WTC11 (cell line): ENCODE results near the gene CST8.

Experiments used
- FOXJ3 ChIP-seq: sonication (generic); formaldehyde crosslinking; IDR thresholded peaks from 2 replicates; pipeline ENCODE4 v1.9.0; 2021; ENCODE audit warnings: missing genetic modification reagents, mild to moderate bottlenecking, borderline replicate concordance
- MXD4 ChIP-seq: fragments of 250-450 bp; sonication (Bioruptor Pico); IDR thresholded peaks from 2 replicates; pipeline ENCODE4 v1.8.0; 2021; ENCODE audit warnings: mild to moderate bottlenecking, moderate library complexity, borderline replicate concordance
- PRRX2 ChIP-seq: fragments of 250-450 bp; sonication (Bioruptor Pico); IDR thresholded peaks from 2 replicates; pipeline ENCODE4 v1.8.0; 2021; ENCODE audit warnings: mild to moderate bottlenecking
- RORB ChIP-seq: fragments of 250-450 bp; sonication (Bioruptor Pico); IDR thresholded peaks from 2 replicates; pipeline ENCODE4 v1.9.0; 2021; ENCODE audit warnings: mild to moderate bottlenecking
- TEAD4 ChIP-seq: sonication (generic); formaldehyde crosslinking; IDR thresholded peaks from 2 replicates; pipeline ENCODE4 v1.8.0; 2022; ENCODE audit warnings: mild to moderate bottlenecking, missing genetic modification reagents
- TP53 ChIP-seq: sonication (generic); formaldehyde crosslinking; IDR thresholded peaks from 2 replicates; pipeline ENCODE4 v1.8.1; 2023; ENCODE audit warnings: mild to moderate bottlenecking, missing genetic modification reagents
- ZBTB21 ChIP-seq: sonication (generic); formaldehyde crosslinking; IDR thresholded peaks from 2 replicates; pipeline ENCODE4 v1.8.1; 2023; ENCODE audit warnings: mild to moderate bottlenecking, missing genetic modification reagents, borderline replicate concordance
- TF ChIP-seq, protein P1 (sequence below): sonication (generic); formaldehyde crosslinking; IDR thresholded peaks from 2 replicates; pipeline ENCODE4 v1.8.1; 2023; ENCODE audit warnings: mild to moderate bottlenecking, missing genetic modification reagents, moderate library complexity
- TF ChIP-seq, protein P2 (sequence below): fragments of 200-600 bp; IDR thresholded peaks from 2 replicates; pipeline ENCODE4 v1.8.0; 2022; ENCODE audit warnings: antibody characterized with exemption
- TF ChIP-seq, protein P3 (sequence below): sonication (generic); formaldehyde crosslinking; IDR thresholded peaks from 2 replicates; pipeline ENCODE4 v1.8.0; 2022; ENCODE audit warnings: mild to moderate bottlenecking, missing genetic modification reagents
- TF ChIP-seq, protein P4 (sequence below): sonication (generic); formaldehyde crosslinking; IDR thresholded peaks from 2 replicates; pipeline ENCODE4 v1.8.1; 2022; ENCODE audit warnings: mild to moderate bottlenecking, missing genetic modification reagents, moderate library complexity, borderline replicate concordance
- TF ChIP-seq, protein P5 (sequence below): sonication (generic); formaldehyde crosslinking; IDR thresholded peaks from 2 replicates; pipeline ENCODE4 v1.8.1; 2022; ENCODE audit warnings: low read depth, mild to moderate bottlenecking, moderate library complexity, missing genetic modification reagents, borderline replicate concordance
- TF ChIP-seq, protein P6 (sequence below): sonication (generic); formaldehyde crosslinking; IDR thresholded peaks from 2 replicates; pipeline ENCODE4 v1.8.0; 2022; ENCODE audit warnings: missing genetic modification reagents
- TF ChIP-seq, protein P7 (sequence below): sonication (generic); formaldehyde crosslinking; conservative IDR thresholded peaks from 2 replicates; pipeline ENCODE4 v1.8.1; 2022; ENCODE audit warnings: mild to moderate bottlenecking, missing genetic modification reagents

DNA sequence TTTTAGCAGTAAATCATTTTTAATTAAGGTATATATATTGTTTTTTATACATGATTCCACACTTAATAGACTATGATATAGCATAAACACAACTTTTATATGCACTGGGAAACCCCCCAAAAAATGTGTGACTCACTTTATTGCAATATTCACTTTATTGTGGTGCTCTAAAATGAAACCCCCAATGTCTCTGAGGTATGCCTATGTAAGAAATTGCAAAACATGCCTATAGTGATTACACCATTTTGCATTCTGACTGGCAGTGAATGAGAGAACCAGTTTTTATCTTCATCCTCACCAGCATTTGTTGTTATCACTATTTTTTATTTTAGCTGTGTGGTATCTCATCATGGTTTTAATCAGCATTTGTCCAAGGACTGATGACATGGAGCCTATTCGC is 29.7 kb upstream of the CST8 start:
- TF ChIP-seq TP53 (CRISPR knock-in tag) = no peak
- TF ChIP-seq, protein P1, sequence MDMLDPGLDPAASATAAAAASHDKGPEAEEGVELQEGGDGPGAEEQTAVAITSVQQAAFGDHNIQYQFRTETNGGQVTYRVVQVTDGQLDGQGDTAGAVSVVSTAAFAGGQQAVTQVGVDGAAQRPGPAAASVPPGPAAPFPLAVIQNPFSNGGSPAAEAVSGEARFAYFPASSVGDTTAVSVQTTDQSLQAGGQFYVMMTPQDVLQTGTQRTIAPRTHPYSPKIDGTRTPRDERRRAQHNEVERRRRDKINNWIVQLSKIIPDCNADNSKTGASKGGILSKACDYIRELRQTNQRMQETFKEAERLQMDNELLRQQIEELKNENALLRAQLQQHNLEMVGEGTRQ (CRISPR knock-in tag) = no peak
- TF ChIP-seq, protein P2, sequence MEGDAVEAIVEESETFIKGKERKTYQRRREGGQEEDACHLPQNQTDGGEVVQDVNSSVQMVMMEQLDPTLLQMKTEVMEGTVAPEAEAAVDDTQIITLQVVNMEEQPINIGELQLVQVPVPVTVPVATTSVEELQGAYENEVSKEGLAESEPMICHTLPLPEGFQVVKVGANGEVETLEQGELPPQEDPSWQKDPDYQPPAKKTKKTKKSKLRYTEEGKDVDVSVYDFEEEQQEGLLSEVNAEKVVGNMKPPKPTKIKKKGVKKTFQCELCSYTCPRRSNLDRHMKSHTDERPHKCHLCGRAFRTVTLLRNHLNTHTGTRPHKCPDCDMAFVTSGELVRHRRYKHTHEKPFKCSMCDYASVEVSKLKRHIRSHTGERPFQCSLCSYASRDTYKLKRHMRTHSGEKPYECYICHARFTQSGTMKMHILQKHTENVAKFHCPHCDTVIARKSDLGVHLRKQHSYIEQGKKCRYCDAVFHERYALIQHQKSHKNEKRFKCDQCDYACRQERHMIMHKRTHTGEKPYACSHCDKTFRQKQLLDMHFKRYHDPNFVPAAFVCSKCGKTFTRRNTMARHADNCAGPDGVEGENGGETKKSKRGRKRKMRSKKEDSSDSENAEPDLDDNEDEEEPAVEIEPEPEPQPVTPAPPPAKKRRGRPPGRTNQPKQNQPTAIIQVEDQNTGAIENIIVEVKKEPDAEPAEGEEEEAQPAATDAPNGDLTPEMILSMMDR = no peak
- no peak for TF ChIP-seq FOXJ3 (CRISPR knock-in tag)
- TF ChIP-seq, protein P3, sequence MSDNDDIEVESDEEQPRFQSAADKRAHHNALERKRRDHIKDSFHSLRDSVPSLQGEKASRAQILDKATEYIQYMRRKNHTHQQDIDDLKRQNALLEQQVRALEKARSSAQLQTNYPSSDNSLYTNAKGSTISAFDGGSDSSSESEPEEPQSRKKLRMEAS (CRISPR knock-in tag) = no peak
- TF ChIP-seq ZBTB21 (CRISPR knock-in tag) = no peak
- TF ChIP-seq, protein P4, sequence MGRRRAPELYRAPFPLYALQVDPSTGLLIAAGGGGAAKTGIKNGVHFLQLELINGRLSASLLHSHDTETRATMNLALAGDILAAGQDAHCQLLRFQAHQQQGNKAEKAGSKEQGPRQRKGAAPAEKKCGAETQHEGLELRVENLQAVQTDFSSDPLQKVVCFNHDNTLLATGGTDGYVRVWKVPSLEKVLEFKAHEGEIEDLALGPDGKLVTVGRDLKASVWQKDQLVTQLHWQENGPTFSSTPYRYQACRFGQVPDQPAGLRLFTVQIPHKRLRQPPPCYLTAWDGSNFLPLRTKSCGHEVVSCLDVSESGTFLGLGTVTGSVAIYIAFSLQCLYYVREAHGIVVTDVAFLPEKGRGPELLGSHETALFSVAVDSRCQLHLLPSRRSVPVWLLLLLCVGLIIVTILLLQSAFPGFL = no peak
- TF ChIP-seq, protein P5, sequence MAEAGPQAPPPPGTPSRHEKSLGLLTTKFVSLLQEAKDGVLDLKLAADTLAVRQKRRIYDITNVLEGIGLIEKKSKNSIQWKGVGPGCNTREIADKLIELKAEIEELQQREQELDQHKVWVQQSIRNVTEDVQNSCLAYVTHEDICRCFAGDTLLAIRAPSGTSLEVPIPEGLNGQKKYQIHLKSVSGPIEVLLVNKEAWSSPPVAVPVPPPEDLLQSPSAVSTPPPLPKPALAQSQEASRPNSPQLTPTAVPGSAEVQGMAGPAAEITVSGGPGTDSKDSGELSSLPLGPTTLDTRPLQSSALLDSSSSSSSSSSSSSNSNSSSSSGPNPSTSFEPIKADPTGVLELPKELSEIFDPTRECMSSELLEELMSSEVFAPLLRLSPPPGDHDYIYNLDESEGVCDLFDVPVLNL (CRISPR knock-in tag) = no peak
- TF ChIP-seq, protein P6, sequence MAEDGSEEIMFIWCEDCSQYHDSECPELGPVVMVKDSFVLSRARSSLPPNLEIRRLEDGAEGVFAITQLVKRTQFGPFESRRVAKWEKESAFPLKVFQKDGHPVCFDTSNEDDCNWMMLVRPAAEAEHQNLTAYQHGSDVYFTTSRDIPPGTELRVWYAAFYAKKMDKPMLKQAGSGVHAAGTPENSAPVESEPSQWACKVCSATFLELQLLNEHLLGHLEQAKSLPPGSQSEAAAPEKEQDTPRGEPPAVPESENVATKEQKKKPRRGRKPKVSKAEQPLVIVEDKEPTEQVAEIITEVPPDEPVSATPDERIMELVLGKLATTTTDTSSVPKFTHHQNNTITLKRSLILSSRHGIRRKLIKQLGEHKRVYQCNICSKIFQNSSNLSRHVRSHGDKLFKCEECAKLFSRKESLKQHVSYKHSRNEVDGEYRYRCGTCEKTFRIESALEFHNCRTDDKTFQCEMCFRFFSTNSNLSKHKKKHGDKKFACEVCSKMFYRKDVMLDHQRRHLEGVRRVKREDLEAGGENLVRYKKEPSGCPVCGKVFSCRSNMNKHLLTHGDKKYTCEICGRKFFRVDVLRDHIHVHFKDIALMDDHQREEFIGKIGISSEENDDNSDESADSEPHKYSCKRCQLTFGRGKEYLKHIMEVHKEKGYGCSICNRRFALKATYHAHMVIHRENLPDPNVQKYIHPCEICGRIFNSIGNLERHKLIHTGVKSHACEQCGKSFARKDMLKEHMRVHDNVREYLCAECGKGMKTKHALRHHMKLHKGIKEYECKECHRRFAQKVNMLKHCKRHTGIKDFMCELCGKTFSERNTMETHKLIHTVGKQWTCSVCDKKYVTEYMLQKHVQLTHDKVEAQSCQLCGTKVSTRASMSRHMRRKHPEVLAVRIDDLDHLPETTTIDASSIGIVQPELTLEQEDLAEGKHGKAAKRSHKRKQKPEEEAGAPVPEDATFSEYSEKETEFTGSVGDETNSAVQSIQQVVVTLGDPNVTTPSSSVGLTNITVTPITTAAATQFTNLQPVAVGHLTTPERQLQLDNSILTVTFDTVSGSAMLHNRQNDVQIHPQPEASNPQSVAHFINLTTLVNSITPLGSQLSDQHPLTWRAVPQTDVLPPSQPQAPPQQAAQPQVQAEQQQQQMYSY (CRISPR knock-in tag) = no peak
- no peak for TF ChIP-seq PRRX2 (CRISPR knock-in tag)
- TF ChIP-seq MXD4 (CRISPR knock-in tag) = no peak
- TF ChIP-seq TEAD4 = no peak
- TF ChIP-seq, protein P7, sequence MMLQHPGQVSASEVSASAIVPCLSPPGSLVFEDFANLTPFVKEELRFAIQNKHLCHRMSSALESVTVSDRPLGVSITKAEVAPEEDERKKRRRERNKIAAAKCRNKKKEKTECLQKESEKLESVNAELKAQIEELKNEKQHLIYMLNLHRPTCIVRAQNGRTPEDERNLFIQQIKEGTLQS = no peak
- TF ChIP-seq RORB (CRISPR knock-in tag) = no peak
